DMS53 (cell line): ENCODE data around the gene PLPPR1.

Experiments used
- DNase-seq: peaks from one replicate; lab custom pipeline; 2025; lab: John Stamatoyannopoulos, UW

Gene PLPPR1

DNA sequence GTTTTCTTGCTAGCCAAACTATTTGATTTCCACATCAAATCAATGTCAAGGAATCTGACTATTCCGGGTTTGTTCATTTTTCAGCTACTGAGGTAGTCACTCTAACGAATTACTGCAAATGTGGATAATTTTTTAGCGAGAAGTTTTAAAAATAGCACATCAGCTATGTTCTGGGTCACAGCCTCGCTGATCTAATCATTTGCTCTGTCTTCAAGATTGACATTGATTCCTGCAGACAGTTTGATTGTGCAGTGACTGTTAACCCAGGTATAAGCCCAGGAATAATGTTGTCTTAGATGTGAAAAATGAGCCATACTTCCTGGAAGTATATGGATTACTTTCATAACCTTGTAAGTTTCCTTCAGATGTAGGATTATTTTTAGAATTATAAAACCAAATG lies 181.1 kb downstream of the PLPPR1 start:
- DNase-seq: no peak

DNA sequence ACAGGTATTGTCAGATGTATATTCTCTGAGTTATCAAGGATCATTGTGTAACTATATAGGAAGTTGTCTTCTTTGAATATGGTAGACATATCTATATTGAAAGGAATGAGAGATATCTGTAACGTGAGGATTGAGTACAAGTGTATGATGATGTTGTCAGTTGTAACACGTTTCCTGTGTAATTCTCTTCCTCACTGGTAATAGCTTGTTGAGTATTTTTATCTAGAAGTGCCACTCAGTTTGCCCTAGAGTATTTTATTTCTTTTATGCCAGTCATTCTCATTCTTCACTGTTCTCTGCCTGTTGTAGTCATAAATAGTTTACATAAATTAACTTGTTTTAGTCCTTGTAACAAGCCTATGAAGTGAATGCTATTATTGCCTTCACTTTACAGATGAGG lies 184.1 kb downstream of the PLPPR1 start:
- no peak for DNase-seq

DNA sequence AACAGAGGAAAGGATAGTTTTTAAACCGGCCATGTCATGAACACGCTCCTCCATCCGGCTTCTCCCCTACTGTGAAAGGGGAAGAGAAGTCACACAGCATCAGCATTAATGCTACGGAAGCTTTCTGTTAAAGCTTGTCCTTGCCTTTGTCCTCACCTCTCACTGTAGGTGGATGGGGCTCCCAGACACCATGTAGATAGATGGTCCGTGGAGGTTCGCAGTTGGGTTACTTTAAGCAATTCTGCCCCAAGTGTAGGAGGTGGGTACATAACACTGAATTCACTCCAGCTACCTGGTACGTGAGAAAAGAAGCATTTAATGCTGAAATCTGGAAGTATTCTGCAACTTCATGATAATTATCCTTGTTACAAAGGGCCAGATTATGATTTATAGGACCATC lies 190.5 kb downstream of the PLPPR1 start:
- no peak for DNase-seq

DNA sequence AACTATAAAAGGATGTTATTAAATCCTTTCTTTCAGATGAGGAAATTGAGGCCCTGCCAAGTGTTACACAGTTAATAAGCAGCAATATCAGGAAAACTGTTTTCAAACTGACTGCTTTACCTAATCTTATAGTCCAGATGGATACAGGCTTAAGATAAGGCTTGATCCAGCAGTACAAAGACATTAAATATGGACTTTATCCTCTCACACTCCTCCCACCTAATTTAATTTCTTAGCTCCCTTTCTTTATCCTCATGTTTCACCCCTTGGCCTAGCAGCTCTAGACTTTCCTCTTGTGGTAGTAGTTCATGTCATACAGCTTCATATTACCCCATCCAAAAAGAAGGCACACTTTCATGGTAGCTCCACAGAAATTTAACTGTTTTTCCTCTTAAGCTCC lies 191.8 kb downstream of the PLPPR1 start:
- DNase-seq: no peak

DNA sequence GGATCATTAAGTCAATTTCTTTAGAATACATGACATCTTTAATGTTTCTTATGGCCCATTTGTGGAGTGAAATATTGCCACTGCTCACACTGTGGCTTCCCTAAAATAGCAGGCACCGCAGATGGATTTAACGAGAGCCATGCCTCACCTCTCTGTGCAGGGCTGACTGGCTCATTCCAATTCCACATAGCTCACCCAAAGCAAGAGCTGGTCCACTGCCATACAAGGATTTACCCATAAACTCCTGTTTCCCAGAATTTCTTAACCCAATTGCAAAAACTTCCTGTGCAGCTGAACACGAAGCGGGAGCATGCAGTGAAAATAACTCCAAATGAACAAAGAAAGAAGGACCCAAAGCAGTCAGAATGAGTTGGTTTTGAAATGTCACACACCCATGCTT lies 196.7 kb downstream of the PLPPR1 start:
- DNase-seq: no peak

DNA sequence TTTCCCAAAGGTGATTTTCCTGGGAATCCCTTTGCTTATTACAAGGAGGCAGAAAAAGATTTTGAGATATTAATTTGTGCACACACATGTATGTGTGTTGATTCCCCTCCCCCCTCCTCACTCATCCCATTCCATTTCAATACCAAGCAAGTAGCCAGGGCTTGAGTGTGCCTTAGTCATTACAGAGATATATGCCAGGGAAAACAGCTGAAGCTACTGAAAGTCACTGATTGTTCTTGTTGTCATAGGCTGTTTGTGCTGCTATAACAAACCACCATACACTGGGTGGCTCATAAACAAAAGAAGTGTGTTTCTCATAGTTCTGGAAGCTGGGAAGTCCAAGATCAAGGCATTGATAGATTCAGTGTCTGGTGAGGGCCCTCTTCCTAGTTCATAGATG lies 197.6 kb downstream of the PLPPR1 start:
- DNase-seq: no peak

DNA sequence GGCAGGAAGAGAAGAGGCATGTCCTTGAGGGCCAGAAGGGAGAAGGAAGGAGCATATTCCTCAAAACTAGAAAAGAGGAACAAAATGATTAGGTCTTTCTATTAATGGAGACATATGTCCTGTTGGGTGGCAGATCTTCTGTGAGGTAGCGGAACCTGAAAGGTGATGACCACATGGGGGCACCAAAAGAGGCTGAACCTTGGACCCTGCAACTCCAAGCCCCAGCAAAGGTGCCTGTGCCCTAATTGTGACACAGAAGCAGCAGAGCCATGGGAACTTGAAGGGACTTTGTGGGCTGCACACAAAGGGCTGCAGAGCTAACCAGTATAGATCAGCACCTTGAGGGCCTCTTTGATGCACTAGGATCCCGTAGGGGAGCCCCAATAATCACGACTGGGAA lies 198.3 kb downstream of the PLPPR1 start:
- DNase-seq: no peak

DNA sequence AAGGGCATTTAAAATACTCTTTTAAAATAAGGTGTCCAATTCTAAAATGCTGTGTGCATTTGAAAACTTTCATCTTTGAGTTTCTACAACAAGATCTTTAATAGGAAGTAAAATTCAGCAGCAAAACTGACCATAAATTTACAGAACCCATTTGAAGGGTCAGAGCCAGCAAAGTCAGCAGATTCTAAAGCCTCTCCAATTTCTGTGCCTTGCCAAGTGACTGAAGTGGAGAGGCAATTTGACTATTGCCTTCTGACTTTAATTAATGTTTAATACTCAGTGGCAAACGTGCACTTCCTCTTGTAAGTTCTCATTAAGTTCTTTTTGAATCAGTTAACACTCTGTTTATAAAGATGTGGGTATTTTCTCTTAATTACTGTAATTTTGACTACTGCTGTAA lies 201.1 kb downstream of the PLPPR1 start:
- no peak for DNase-seq

DNA sequence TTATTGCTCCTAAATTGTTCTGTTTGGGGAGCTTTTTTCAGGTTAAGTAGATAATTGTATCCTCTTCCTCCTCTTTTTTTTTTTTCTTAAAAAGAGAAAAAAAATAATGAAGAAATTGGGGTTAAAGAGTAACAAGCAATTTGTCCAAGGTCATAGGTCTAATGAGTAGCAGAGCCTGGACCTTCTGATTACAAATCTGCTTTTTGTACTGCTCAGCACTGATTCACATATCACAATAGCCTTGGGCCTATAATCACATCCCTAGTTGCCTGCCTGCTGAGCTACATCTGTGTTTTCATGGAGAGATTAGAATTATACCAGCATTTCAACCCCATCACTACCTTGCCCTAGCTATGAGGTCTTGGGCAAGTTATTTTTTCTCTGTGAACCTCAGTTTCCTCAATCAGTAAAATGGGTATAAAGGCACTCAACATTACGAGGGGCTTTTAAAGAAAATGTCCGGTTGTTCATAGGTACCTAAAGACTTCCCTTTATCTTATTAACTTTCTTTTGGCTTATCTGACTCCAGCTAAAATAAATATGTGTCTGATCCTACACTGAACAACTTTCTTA lies 204.0 kb downstream of the PLPPR1 start:
- DNase-seq: no peak

DNA sequence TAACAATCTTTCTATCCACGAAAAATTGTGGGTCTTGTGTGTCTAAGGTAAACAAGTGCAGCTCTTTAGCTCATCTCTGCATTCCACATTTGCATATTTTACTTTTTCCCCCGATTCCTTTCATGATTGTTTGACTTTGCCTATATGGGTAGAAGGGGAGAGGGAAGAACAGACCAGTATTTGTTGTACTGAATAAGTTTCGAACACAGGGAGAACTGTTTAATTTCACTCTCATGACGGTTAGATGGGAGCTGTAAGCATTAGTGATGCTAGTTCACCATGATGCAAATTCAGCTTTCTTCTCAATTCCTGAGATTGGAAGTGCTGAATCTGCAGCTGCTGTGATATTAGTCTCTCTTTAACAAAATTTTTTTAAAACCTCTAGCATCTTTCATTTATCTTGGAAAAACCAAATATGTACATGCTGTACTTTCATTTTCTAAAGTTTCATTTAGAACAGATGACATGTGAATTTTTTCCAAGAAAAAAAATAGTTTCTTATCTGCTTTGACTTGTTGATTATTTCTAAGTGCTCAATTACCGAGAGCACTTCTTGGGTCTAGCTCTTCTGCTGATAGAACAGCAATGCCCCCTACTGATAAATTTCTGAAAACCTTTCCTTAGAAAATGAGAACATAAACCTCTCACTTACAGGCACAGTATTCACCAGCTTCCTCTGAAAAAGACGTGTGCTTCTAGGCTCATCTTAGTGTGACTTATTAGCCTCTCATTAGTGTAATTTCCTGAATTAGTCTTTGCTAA lies 206.8 kb downstream of the PLPPR1 start:
- DNase-seq: peak; percentile 63

DNA sequence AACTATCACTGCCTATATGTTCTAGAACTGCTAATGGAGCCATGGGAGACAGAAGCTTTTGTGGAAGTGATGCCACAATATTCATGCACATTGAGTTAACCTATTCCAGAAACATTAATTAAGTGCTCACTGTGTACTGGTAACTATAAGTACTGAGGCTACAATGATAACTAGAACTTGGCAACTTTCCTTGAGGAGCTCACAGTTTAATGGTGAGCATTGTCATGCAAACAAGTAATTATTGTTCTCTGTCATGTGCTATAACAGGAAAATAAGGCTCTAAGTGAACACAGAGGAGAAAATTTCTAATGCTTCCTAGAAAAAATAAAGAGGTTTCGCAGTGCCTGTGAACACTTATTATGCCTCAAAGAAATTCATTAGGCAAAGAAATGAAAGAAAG lies 214.1 kb downstream of the PLPPR1 start:
- no peak for DNase-seq

DNA sequence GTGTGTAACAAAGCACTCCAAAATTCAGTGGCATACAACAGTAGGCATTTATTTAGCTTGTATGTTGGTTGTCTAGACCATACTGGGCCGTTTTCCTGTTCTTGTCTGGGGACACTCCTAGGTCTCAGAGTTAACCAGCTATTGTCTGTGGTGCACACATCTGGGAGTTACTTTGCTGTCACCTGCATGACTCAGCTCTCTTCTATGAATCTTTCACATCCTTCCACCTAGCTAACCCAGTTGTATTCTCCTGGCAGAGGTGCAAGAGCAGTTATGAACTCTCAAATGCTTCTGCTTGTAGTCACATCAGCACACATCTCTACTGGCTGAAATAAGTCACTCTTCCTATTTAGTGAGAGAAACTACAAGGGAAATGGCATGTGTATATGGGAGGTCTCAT lies 218.2 kb downstream of the PLPPR1 start:
- DNase-seq: peak; percentile 17

DNA sequence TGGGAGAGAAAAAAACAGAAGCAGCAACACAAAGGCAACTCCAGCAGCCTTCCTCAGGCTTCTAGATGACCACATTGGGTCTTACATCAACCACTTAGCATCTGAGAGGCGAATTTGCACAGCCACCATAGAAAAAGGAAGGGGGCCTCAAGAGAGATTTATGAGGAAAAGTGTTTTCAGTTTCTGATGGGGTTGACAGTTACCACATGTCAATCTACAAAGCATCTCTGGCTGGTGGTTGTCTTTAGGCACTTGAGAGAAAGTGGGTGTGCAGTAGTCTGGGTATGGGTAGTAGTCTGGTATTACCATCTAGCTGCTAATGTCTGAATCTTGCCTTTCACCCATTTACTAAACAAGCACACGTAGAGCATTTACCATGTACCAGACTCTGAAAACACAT lies 218.8 kb downstream of the PLPPR1 start:
- no peak for DNase-seq

DNA sequence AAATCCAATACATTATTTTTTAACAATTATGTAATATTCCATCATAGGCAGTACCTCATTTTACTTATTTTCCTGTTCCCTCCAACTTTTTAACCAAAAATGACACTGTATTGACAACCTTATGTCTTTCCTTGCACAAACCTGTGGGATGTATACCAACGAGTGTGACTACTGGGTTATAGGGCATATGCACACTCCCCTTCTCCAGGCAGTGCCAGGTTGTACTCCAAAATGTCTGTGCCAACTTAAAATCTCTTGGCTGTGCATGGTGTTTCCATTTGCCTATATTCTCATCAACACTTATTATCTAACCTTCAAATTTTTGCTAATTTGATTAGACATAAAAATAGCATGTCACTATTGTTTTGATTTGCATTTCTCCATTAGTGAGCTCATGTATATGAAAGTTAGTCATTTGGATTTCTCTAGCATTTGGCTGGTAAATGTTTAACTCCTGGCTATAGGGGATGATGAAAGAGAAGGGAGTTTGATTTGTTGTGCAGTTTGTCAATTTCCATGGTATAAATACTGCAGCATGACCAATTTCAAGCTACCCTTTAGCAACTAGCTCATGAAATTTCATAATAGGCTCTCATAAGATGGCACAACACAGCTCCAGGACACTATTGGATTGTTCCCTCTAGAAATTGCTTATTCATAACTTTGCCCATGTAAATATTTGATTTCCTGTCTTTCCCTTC lies 226.4 kb downstream of the PLPPR1 start:
- DNase-seq: peak; percentile 6

DNA sequence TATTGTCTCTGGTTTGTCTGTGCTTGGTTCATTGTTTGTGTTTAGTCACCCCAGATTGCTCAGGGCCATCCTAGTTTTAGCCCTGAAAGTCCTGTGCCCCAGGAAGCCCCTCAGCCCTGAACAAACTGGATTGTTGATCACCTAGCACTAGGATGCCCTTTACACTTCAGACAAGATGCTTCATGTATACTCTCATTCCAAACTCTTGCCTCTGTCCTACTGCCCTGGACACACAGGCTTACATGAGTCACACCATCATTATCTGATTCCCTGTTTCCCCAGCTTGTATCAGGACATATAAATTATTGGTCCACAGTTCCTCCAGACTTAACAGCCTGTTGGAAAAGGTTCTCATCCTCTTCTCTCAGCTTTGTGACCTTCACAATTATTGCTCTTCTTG lies 236.2 kb downstream of the PLPPR1 start:
- DNase-seq: no peak

DNA sequence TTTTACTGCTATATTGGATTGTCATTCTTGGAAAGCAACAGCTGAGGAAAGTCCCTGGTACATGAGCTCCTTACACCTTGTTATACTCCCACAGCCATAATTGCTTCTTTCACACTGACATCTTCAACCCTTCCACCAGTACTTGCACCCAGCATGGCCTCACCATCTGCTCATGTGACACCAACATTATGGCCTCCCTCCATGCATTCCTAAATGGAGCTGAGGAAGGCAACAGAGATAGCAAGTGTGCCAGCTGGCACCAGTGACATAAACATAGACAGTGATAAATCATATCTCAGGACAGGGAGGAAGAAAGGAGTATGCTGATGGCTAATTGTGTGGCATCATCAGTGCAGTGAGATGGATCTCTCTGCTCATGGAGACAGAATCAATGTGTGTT lies 236.7 kb downstream of the PLPPR1 start:
- no peak for DNase-seq

DNA sequence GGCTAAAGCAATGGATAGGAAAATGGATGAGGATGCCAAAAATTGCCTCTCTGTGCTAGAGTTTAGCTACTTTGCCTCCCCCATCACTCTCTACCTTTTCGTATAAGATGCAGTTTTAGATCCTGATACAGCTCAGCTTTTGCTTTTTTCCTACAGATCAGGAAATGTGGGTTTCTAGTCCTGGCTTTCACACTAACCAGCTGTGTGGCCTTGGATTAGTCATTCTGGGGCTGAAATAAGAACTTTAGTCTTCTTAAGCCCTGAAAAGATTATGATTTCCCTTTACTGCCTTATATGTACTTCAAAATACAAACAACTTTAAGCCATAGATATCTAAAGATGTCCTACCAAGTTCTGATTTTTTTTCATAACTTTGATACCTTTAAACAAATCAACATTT lies 239.9 kb downstream of the PLPPR1 start:
- DNase-seq: no peak

DNA sequence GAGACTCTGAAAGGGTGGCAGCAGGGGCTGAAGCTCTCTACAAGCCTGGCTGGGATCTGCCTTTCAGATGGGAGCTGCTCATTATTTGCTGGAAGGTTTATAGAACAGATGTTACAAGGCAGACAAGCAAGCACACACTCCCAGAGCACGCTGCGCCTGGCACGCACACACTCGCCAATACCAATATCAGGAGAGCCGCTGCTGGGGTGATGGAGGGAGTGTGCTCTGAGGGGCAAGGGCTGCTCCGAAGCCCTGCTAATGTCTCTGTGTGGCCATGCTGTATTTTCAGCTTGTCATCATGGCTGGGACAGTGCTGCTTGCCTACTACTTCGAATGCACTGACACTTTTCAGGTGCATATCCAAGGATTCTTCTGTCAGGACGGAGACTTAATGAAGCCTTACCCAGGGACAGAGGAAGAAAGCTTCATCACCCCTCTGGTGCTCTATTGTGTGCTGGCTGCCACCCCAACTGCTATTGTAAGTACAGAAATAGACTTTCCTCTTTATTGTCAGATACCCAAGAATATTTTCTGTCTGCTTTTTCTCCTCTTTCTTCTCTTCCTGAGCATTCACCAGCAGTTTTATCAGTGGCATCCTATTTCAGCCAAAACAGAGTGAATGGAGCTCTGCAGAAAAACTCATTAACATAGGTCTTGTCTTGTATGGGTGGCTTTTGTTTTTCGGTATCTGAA lies 241.2 kb downstream of the PLPPR1 start:
- DNase-seq: no peak

DNA sequence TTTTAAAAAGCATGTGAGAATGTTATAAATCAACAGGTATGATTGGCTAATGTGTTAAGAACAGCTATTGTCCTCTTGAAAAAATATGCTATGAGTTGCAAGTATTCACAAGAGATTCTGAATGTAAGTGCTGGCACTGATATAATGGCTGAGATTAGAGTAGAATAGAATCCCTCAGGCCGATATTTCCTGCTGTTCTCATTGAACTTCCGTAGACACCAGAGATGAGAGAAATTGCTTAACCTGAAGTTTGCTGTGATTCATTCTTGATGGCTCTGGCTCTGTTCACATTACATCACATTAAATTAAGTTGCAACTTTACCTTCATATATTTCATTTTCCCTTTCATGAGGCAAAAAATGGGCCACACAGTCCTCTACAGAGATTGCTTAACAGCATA lies 241.8 kb downstream of the PLPPR1 start:
- DNase-seq: no peak

DNA sequence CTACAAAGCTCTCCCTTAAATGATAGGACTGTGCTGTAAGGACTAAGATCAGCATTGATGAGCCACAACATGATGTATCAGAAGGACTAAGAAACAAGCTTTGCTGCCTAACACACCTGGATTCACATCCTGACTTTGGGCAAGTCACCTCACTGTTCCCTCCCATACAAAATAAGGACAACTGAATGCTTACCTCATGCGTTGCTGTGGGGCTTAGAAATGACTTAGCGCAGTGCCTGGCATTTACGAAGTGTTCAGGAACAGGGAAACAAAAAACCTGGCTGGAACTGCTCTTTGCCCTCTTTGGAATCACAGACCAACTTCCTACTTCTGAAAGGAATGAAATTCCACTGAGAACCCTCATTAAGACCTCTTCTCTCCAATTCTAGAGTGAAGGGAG lies 242.6 kb downstream of the PLPPR1 start:
- no peak for DNase-seq

DNA sequence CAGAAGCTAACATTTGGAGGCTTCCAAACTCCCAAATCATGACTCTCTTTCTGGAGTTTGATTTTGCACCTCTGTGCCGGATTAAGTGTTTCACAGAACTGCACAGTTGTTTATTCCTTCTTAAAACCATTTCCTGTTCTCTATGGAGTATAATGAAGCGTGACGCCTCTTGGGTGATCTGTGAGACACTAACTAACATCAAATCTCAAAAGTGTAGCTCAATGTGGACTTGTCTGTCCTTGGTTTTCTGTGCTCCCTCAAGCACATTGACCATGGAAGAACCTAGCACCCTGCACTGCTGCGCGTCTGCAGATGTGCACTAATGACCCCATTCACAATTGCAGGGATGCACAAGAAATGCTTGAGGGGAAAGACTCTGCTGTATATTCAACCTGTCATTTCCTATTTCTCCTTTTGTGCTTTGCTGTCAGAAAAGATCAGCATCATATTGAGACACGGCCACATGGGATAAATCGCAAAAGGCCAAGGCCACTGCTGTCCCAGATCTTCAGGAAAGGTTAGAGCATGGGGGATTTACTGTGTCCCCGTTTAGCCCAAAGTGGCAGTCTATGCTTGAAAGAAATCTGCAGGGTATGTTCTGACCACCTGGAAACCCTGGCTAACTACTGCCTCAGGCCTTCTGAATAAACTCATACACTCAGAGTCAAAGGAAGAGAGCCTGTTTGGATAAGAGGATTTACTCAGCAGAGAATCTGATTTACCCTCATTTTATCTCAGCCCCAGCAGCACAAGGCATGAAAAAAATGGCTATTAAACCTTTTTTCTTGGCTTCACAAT lies 246.6 kb downstream of the PLPPR1 start:
- DNase-seq: no peak

DNA sequence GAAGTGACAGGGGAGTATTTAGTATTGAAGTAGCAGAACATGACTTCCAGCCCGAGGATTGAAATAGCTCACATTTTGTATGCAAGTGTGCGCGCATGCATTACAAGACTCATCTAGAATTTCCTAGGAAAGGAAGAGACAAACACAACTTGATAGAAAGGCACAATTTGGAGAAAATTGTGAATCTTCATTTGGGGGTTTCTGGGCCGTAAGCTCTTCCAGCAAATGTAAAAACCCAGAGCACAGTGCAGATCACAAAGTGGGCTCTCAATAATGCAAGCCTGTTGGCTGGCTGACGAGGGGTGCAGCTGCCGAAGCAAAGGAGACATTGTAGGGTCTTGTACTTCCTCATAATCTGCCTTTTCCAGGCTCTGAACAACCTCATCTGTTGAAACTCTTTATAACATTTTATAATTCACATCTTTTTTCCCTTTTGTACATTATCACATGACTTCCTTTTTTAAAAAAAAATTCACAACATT lies 247.3 kb downstream of the PLPPR1 start:
- no peak for DNase-seq
